D721Med (cell line): ENCODE data around the gene KIF2B.
"Not testable (repeated sequence)": the region's sequence is repeated elsewhere in the genome, so short reads cannot be mapped to it uniquely, and the experiment has no call there.

Experiments
- DNase-seq: peaks from one replicate; pipeline ENCODE4 v3.0.0; 2011; ENCODE audit warnings: low spot score; ENCODE audit not compliant: insufficient read length
- FAIRE-seq: peaks from 2 replicates; lab custom pipeline; 2011; peaks lifted over from hg19 to GRCh38; lab: Jason Lieb, UNC
- CTCF ChIP-seq: IDR thresholded peaks from 2 replicates; pipeline ENCODE4 v1.5.1; 2012; ENCODE audit warnings: mild to moderate bottlenecking, control low read depth; ENCODE audit not compliant: insufficient read depth; ENCODE audit errors: missing control alignments

The KIF2B gene

GRCh38 chr17:53823341-53824050, 769 bp downstream of the KIF2B start:
- FAIRE-seq = no peak
- no peak for DNase-seq
- no peak for TF ChIP-seq CTCF

- not testable (repeated sequence) for FAIRE-seq, DNase-seq
Observed at GRCh38 chr17:53834771-53835170, 12.0 kb downstream of the KIF2B start.

DNA sequence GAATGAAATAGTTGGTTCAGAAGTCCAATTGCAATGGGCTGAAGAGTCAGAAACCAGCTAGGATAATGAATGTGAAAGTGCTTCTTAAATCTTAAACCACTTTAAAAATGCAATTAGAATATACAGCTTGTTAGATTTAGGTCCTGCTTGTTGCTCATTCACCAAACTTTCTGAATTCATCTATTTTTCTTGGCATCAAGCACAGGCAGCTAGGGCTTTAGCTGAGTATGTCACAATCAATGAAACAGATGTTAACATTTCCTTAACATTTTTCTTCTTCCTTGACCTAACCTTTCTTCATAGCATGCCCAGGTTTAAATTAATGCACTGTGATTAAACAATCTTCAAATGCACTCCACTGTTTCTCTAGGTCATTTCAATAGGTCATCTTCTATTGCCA, 14.4 kb downstream of the KIF2B start:
- DNase-seq = no peak
- no peak for TF ChIP-seq CTCF
- no peak for FAIRE-seq

DNA sequence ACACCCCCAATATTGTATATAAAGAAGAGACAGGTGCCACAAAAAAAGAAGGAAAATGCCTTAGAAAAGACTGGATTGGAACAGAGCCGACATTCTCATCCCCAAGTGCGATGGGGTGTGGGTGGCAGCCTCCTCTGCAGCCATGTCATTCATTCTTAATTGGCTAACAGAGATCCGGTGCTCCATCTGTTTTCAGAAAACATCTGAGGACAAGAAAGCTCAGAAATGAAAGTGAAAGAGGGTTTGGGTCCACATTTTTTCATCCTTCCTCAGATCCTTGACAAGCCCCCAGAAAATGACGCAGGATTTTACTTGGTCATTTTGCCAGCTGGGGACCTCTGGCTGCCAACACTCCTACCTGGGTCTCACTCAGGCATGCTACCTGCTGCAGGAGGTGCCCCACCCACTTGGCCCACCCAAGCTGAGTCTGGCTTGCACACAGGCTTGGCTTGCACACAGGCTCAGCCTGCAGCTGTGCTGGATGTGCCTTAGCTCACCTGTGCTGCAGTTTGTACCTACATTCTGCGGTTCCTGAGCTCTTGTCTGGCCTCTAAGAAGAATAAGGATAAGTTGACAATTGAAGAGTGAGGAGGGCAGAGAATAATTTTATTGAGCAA, 21.9 kb downstream of the KIF2B start:
- DNase-seq (no peak), FAIRE-seq (no peak)
- TF ChIP-seq CTCF = no peak

GRCh38 chr17:53871128-53871527, 48.4 kb downstream of the KIF2B start:
- not testable (repeated sequence) for FAIRE-seq

More at GRCh38 chr17:53871128-53871527, 48.4 kb downstream of the KIF2B start:
- peak; percentile 1 for TF ChIP-seq CTCF
- not testable (repeated sequence) for DNase-seq
